Subcutaneous abdominal adipose tissue (tissue), 5 donors: ENCODE results near the gene PARP15.

ENCODE experiments used
- H3K27ac ChIP-seq: one replicate; pipeline ENCODE4 v1.7.0; 2013; ENCODE audit warnings: low read depth, mild to moderate bottlenecking, inconsistent platforms, low read length, moderate library complexity
- H3K27me3 ChIP-seq, 5 donors: one replicate each; pipeline ENCODE4 v1.7.0; 2013; ENCODE audit warnings: low read length in 5 of 5, inconsistent platforms in 1 of 5; ENCODE audit not compliant: control insufficient read depth in 5 of 5, insufficient read depth in 4 of 5
- H3K36me3 ChIP-seq, 5 donors: one replicate each; pipeline ENCODE4 v1.7.0; 2013; ENCODE audit warnings: low read length in 5 of 5; ENCODE audit not compliant: control insufficient read depth in 5 of 5, insufficient read depth in 5 of 5
- H3K4me1 ChIP-seq, 5 donors: one replicate each; pipeline ENCODE4 v1.7.0; 2013; ENCODE audit warnings: low read length in 5 of 5, mild to moderate bottlenecking in 3 of 5, moderate library complexity in 1 of 5; ENCODE audit not compliant: control insufficient read depth in 5 of 5, insufficient read depth in 5 of 5
- H3K4me3 ChIP-seq, 5 donors: one replicate each; pipeline ENCODE4 v1.7.0; 2013; ENCODE audit warnings: low read length in 5 of 5, low read depth in 1 of 5
- H3K9ac ChIP-seq, 5 donors: one replicate each; pipeline ENCODE4 v1.7.0; 2013; ENCODE audit warnings: low read length in 5 of 5, mild to moderate bottlenecking in 4 of 5, moderate library complexity in 3 of 5
- H3K9me3 ChIP-seq, 5 donors: one replicate each; pipeline ENCODE4 v1.7.0; 2013; ENCODE audit warnings: low read length in 5 of 5; ENCODE audit not compliant: control insufficient read depth in 5 of 5
- donor health status: healthy.
- donor health status: healthy.
- donor health status: healthy.
- donor health status: healthy.
- donor health status: healthy.

Gene PARP15

DNA sequence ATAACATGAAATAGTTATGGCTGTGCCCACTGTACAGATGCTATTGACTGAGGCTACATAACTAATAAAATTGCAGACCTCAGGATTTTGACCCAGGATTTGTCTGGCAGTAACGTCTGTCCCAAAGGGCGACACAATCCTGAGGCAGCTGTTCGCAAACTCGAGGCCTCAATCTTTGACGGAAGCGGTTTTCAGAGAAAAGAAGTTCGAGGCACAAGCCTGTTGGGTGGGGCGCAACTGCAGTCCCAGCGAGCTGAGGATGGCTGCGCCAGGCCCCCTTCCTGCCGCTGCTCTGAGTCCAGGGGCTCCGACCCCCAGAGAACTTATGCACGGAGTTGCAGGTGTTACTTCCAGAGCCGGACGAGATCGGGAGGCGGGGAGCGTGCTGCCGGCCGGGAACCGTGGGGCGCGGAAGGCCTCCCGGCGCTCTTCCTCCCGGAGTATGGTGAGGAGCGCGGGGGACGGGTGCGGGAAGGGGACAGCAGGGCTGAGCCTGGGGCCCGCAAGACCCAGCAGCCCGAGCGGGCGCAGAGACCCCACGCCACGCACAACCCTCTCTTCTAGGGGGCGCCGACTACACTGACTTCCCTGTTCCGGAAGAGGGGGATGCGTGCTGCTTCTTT lies at the start of gene PARP15:
PARP15 (plus strand) TSS at position 242 of the 623 bp plus-strand sequence; CDS start at position 260, 18 bp downstream.
- no peak within 1 kb of the TSS for H3K27ac ChIP-seq
- H3K4me3 ChIP-seq, result peak within 1 kb of the TSS; percentile 20 to 74 (median 68)
- peaks cover 5 to 14% (median 10%) of the 10 kb centered on the region in 5 donors for H3K9me3 ChIP-seq
- H3K4me1 ChIP-seq, result peaks cover 0 to 8% (median 7%) of the 10 kb centered on the region in 5 donors
- peaks cover 0 to 8% (median 4%) of the 10 kb centered on the region in 5 donors for H3K36me3 ChIP-seq
- H3K27me3 ChIP-seq, result no peaks in the 10 kb centered on the region
- peak within 1 kb of the TSS in 4 of 5 donors; percentile 60 to 76 (median 66) for H3K9ac ChIP-seq

DNA sequence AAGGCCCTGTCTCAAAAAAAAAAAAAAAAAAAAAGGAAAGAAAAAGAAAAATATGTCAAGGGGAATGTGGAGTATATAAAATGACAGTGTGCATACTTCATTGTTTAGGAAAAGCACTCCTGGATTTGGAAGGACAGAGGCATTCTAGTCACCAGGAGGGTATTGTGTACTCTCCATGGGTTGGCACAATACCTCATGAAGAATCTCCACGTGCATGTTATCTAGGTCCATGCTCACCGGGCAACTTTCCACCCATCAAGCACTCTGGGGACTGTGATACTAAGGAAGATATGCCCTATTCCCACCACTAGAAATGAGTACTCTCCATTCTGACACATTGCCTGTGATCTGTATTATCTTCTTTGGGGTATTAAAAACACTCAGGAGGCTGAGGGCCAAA lies 47.3 kb upstream of the PARP15 start:
- Histone ChIP-seq H3K27me3 (no peaks in the 10 kb centered on the region), H3K36me3 (peaks cover 32 to 78% (median 56%) of the 10 kb centered on the region in 5 donors), H3K4me1 (no peaks in the 10 kb centered on the region), H3K9ac (no peak overlapping the region), H3K27ac (no peak overlapping the region), H3K4me3 (no peak overlapping the region), H3K9me3 (no peaks in the 10 kb centered on the region)

DNA sequence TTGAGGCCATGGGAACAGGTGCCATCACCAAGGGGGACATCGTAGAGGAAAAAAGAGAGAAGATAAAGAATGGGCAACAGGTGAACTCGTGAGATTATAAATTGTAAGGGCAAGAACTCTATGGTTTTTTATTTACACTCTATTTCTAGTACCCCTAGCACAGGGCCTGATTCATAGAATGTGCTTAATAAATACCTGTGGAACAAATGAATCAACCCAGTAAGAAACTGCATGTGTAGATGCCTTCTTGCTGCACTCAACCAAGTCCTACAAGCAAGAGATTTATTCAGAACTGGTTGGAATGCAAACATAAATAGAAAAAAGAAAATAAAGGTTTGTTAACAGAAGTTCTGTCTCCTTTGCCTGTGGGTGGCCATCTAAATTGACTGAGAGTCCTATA lies 44.0 kb upstream of the PARP15 start:
- Histone ChIP-seq H3K9me3 (no peaks in the 10 kb centered on the region), H3K4me3 (no peak overlapping the region), H3K36me3 (peaks cover 36 to 84% (median 60%) of the 10 kb centered on the region in 5 donors), H3K9ac (no peak overlapping the region), H3K27ac (no peak overlapping the region), H3K4me1 (peaks cover 0 to 3% (median 0%) of the 10 kb centered on the region in 5 donors), H3K27me3 (no peaks in the 10 kb centered on the region)

DNA sequence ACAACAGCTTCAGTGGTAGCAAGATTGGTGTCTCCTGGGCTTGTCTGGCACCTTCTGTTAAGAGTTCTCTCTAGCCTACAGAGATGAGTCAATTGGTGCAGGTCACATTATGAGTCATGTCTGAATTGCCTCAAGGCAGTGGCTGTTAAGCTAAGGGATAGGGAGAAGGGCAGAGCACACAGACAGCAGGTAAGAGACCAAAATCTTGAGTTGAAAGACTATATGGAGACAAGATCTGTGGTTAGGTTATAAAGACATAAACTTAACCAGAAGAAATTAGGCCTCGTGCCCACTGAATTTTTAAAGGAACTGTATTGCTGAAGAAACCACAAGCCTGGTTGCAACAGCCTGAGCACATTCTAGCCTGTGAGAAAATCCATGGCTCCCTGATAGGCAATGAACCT lies 43.5 kb upstream of the PARP15 start:
- Histone ChIP-seq H3K9ac (no peak overlapping the region), H3K4me3 (no peak overlapping the region), H3K36me3 (peaks cover 36 to 82% (median 60%) of the 10 kb centered on the region in 5 donors), H3K4me1 (peaks cover 0 to 3% (median 0%) of the 10 kb centered on the region in 5 donors), H3K27me3 (no peaks in the 10 kb centered on the region), H3K27ac (no peak overlapping the region), H3K9me3 (no peaks in the 10 kb centered on the region)

DNA sequence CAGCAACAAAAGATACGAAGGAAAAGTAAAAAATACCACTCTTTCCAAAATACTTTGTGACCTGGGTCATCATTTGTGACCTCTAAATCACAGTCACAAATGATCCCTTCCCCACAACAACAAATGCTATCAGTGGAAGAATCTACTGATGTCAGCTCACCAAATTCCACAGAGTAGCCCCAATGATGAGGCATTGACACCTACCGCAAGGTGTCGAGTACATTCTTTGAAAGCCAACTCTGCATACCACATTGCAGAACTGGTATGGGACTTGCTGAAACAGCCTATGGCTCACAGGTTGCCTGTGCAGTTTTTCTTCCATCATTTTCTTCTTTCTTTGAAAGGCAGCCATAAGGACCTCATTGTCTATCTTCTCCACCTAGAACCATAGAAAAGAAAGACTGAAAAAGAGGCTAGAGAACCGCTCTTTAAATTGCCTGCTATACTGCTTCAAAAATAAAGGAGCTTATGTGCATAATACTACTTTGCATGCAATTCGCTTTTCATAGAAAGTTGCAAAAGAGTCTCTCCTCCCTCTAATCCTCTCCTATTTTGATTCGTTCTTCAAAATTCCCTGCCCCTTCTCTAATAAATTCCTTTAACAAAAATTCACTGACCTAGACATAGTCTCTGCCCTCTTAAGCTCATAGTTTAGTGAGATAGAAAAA lies 41.4 kb upstream of the PARP15 start:
- no peak overlapping the region for H3K9ac ChIP-seq
- peaks cover 0 to 3% (median 0%) of the 10 kb centered on the region in 5 donors for H3K4me1 ChIP-seq
- no peaks in the 10 kb centered on the region for H3K27me3 ChIP-seq
- H3K36me3 ChIP-seq, result peaks cover 46 to 86% (median 73%) of the 10 kb centered on the region in 5 donors
- H3K4me3 ChIP-seq, result no peak overlapping the region
- H3K9me3 ChIP-seq, result no peaks in the 10 kb centered on the region
- H3K27ac ChIP-seq, result no peak overlapping the region

DNA sequence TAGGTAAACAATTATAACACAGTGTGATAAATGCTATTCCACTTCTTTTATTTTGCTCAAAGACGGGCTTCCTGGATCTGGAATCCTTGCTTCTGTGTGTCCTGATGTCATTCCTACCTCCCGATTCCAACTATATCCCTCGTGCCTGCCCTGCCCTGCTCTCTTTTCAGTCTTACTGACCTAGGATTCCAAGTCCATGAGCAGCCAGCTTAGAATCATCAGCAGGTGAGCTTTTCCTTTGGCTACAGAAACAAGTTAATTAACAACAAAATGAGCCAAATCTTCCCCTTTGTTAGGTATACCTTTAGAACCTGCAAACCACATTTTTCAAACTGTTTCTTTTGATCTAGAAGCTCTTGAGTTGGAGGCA lies 40.8 kb upstream of the PARP15 start:
- Histone ChIP-seq H3K9ac (no peak overlapping the region), H3K4me1 (peaks cover 0 to 3% (median 0%) of the 10 kb centered on the region in 5 donors), H3K9me3 (no peaks in the 10 kb centered on the region), H3K27ac (no peak overlapping the region), H3K27me3 (no peaks in the 10 kb centered on the region), H3K36me3 (peaks cover 47 to 84% (median 75%) of the 10 kb centered on the region in 5 donors), H3K4me3 (no peak overlapping the region)

DNA sequence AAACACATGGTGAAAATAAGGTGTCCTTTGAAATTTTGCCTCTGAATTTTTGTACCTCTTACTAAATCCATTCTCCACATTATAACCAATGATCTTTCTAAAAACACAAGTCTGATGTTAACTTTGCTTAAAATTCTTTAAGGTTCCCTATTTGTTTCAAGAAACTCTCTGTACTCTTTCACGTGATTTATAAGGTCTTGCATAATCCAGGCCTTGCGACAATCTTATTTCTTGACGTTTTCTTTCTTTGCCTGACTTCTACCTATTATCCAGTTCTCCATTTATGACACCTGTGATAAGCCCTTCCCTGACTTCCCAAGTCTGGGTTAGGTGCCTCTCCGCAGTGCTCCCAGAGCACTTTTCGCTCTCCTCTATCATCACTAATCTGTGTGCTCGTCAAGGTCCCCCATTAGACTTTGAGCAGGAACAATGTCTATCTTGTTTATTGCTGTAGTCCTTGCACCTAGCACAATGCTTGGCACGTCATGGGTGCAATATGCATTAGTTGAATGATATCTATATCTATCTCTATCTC lies 38.4 kb upstream of the PARP15 start:
- no peak overlapping the region for H3K4me3 ChIP-seq
- H3K9me3 ChIP-seq, result no peaks in the 10 kb centered on the region
- no peaks in the 10 kb centered on the region for H3K27me3 ChIP-seq
- H3K27ac ChIP-seq, result no peak overlapping the region
- no peak overlapping the region for H3K9ac ChIP-seq
- peaks cover 24 to 74% (median 57%) of the 10 kb centered on the region in 5 donors for H3K36me3 ChIP-seq
- peaks cover 0 to 3% (median 0%) of the 10 kb centered on the region in 5 donors for H3K4me1 ChIP-seq

DNA sequence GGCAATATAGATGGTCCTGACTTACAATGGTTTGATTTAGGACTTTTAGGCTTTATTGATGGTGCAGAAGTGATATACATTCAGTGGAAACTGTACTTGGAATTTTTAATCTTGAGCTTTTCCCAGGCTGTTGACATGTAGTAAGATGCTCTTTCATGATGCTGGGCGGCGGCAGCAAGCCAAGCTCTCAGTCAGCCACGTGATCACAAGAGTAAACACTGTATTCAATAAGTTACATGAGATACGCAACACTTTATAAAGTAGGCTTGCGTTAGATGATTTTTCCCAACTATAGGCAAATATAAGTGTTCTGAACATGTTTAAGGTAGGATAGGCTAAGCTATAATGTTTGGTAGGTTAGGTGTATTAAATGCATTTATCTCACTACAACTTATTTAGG lies 31.3 kb upstream of the PARP15 start:
- H3K4me3 ChIP-seq, result no peak overlapping the region
- H3K27me3 ChIP-seq, result no peaks in the 10 kb centered on the region
- no peak overlapping the region for H3K27ac ChIP-seq
- H3K9ac ChIP-seq, result no peak overlapping the region
- H3K36me3 ChIP-seq, result peaks cover 24 to 80% (median 64%) of the 10 kb centered on the region in 5 donors
- no peaks in the 10 kb centered on the region for H3K9me3 ChIP-seq
- H3K4me1 ChIP-seq, result no peaks in the 10 kb centered on the region

DNA sequence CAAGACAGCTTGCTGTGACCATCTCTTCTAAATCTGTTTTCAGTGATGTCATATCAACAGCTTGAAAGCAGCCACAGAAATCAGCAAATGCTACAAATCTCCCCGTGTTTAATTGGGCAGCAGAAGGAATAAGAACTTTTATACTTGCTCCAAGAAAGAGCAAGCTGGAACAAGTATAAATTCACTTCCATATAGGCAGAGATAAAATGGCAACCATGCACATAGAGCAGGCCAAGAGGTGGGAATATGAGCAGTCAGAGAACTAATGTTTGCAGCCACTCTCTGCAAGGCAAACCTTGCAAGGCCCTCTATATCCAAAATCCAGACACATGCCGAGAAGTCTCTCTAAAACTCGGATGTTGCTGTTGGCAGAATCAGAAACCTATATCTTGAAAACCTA lies 29.4 kb upstream of the PARP15 start:
- Histone ChIP-seq H3K36me3 (peaks cover 28 to 84% (median 66%) of the 10 kb centered on the region in 5 donors), H3K9me3 (no peaks in the 10 kb centered on the region)

DNA sequence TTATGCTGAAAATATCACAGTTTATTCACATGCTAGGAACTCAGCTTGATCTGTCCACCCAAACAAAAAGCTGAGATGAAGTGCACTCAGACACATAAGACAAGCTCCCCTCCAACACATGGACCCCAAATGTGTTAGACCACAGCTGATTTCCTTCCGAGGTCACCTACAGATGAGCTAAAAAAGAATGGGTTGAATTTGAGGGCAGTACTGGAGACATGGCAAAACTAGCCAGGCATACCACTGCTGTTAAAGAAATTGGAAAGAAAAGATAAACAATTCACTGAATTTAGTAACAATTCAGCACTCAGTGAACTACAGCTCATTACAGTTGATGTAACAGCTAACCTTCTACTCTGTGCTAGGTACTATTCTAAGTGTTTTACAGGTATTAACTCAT lies 28.8 kb upstream of the PARP15 start:
- no peak overlapping the region for H3K27ac ChIP-seq
- H3K36me3 ChIP-seq, result peaks cover 28 to 87% (median 69%) of the 10 kb centered on the region in 5 donors

More for the DNA sequence above, 29.4 kb upstream of the PARP15 start:
- Histone ChIP-seq H3K4me1 (no peaks in the 10 kb centered on the region), H3K4me3 (no peak overlapping the region), H3K27me3 (no peaks in the 10 kb centered on the region), H3K27ac (no peak overlapping the region), H3K9ac (no peak overlapping the region)

More for the DNA sequence above, 28.8 kb upstream of the PARP15 start:
- Histone ChIP-seq H3K9me3 (no peaks in the 10 kb centered on the region), H3K4me3 (no peak overlapping the region), H3K27me3 (no peaks in the 10 kb centered on the region), H3K9ac (no peak overlapping the region), H3K4me1 (no peaks in the 10 kb centered on the region)
